KBM-7 (cell line): ENCODE results near the gene S100A14.

Experiments used
- DNase-seq: peaks from one replicate; pipeline ENCODE4 v3.0.0-alpha.2; 2015
- in situ Hi-C: fragments of 300-500 bp; cut with MboI; formaldehyde crosslinking; loops from 2 replicates; pipeline ENCODE4 v1.14.3; 2020; ENCODE audit warnings: low sequenced_read_pairs, low pct_unique_long_range_greater_than_20kb, mixed read lengths

The S100A14 gene

GRCh38 chr1:153616144-153616916, at the start of gene S100A14:
TSS of gene S100A14 (minus strand) at chr1:153616325. CDS start at chr1:153615858, 467 bp downstream.
- in situ Hi-C loops = no loop called here
- no peak for DNase-seq

- in situ Hi-C loops = no loop called here
These were observed 47.1 kb upstream of the S100A14 start for GRCh38 chr1:153663211-153663610.

GRCh38 chr1:153662269-153662668, 46.1 kb upstream of the S100A14 start:
- in situ Hi-C loops = no loop called here
- no peak for DNase-seq

More at GRCh38 chr1:153663211-153663610, 47.1 kb upstream of the S100A14 start:
- no peak for DNase-seq

- in situ Hi-C loops = no loop called here
- DNase-seq = no peak
These were observed 45.1 kb upstream of the S100A14 start for GRCh38 chr1:153661111-153661708.

GRCh38 chr1:153659656-153660055, 43.5 kb upstream of the S100A14 start:
- in situ Hi-C loops = no loop called here
- DNase-seq = no peak

GRCh38 chr1:153659175-153659534, 43.0 kb upstream of the S100A14 start:
- in situ Hi-C loops = no loop called here

GRCh38 chr1:153658400-153659174, 42.5 kb upstream of the S100A14 start, which contains the start of gene SNAPIN:
TSS of gene SNAPIN (plus strand) at chr1:153658703. CDS start at chr1:153658744, 41 bp downstream.
- in situ Hi-C loops = no loop called here
- peak; percentile 93 for DNase-seq

More at GRCh38 chr1:153659175-153659534, 43.0 kb upstream of the S100A14 start:
- no peak for DNase-seq

- in situ Hi-C loops = no loop called here
- no peak for DNase-seq
These were observed 39.2 kb upstream of the S100A14 start for GRCh38 chr1:153655333-153655732.

- in situ Hi-C loops = no loop called here
- DNase-seq = no peak
These were observed 36.8 kb upstream of the S100A14 start for GRCh38 chr1:153652805-153653500.

GRCh38 chr1:153651771-153652170, 35.6 kb upstream of the S100A14 start:
- in situ Hi-C loops = no loop called here
- DNase-seq = no peak

- in situ Hi-C loops = no loop called here
- no peak for DNase-seq
These were observed 33.7 kb upstream of the S100A14 start for GRCh38 chr1:153649863-153650235.

- no peak for DNase-seq
- in situ Hi-C loops = no loop called here
These were observed 33.2 kb upstream of the S100A14 start for GRCh38 chr1:153649137-153649862.

- in situ Hi-C loops = no loop called here
- DNase-seq = no peak
These were observed 32.0 kb upstream of the S100A14 start for GRCh38 chr1:153648000-153648643.

GRCh38 chr1:153647346-153647714, 31.2 kb upstream of the S100A14 start:
- no peak for DNase-seq
- in situ Hi-C loops = no loop called here

- in situ Hi-C loops = no loop called here
- DNase-seq = no peak
These were observed 30.7 kb upstream of the S100A14 start for GRCh38 chr1:153646672-153647345.

GRCh38 chr1:153643816-153644215, 27.7 kb upstream of the S100A14 start:
- in situ Hi-C loops = no loop called here
- no peak for DNase-seq

- in situ Hi-C loops = no loop called here
- no peak for DNase-seq
These were observed 27.0 kb upstream of the S100A14 start for GRCh38 chr1:153643100-153643499.

- DNase-seq = no peak
- in situ Hi-C loops = no loop called here
These were observed 26.0 kb upstream of the S100A14 start for GRCh38 chr1:153642161-153642560.
